Measurements from ENCODE around the gene CMYA5.
"Not testable (repeated sequence)": the region's sequence is repeated elsewhere in the genome, so short reads cannot be mapped to it uniquely, and the experiment has no call there.

Gene CMYA5

GRCh38 chr5:79689541-79690466 is at the start of gene CMYA5:
Gene CMYA5, plus strand, starts transcription at chr5:79689836. Its CDS starts 72 bp downstream, at chr5:79689908.
- DNase-seq (ENCODE audit: low spot score): no peak

GRCh38 chr5:79640571-79641055 is 49.0 kb upstream of the CMYA5 start:
- DNase-seq (ENCODE audit: low spot score): no peak

- no peak for DNase-seq (ENCODE audit: low spot score)
These were observed 48.2 kb upstream of the CMYA5 start for GRCh38 chr5:79641414-79641813.

GRCh38 chr5:79642210-79642609 is 47.4 kb upstream of the CMYA5 start:
- no peak for DNase-seq (ENCODE audit: low spot score)

- no peak for DNase-seq (ENCODE audit: low spot score)
These were observed 35.8 kb upstream of the CMYA5 start for GRCh38 chr5:79653843-79654242.

- no peak for DNase-seq (ENCODE audit: low spot score)
These were observed 26.4 kb upstream of the CMYA5 start for GRCh38 chr5:79663212-79663611.

GRCh38 chr5:79666758-79667157 is 22.9 kb upstream of the CMYA5 start:
- DNase-seq (ENCODE audit: low spot score): peak; percentile 21

GRCh38 chr5:79672392-79672791 is 17.2 kb upstream of the CMYA5 start:
- no peak for DNase-seq (ENCODE audit: low spot score)

GRCh38 chr5:79676354-79676753 is 13.3 kb upstream of the CMYA5 start:
- not testable (repeated sequence) for DNase-seq (ENCODE audit: low spot score)

- DNase-seq (ENCODE audit: low spot score): not testable (repeated sequence)
These were observed 7.5 kb upstream of the CMYA5 start for GRCh38 chr5:79682102-79682501.

- no peak for DNase-seq (ENCODE audit: low spot score)
These were observed 4.9 kb upstream of the CMYA5 start for GRCh38 chr5:79684782-79685181.

- DNase-seq (ENCODE audit: low spot score): no peak
These were observed 4.0 kb upstream of the CMYA5 start for GRCh38 chr5:79685627-79686026.

GRCh38 chr5:79686799-79687198 is 2.8 kb upstream of the CMYA5 start:
- no peak for DNase-seq (ENCODE audit: low spot score)

GRCh38 chr5:79687889-79688288 is 1.7 kb upstream of the CMYA5 start:
- no peak for DNase-seq (ENCODE audit: low spot score)

- DNase-seq (ENCODE audit: low spot score): no peak
These were observed 1.4 kb downstream of the CMYA5 start for GRCh38 chr5:79691007-79691406.

GRCh38 chr5:79692596-79692995 is 3.0 kb downstream of the CMYA5 start:
- no peak for DNase-seq (ENCODE audit: low spot score)

- DNase-seq (ENCODE audit: low spot score): no peak
These were observed 4.5 kb downstream of the CMYA5 start for GRCh38 chr5:79694183-79694582.

- no peak for DNase-seq (ENCODE audit: low spot score)
These were observed 5.0 kb downstream of the CMYA5 start for GRCh38 chr5:79694652-79695051.

GRCh38 chr5:79695526-79695925 is 5.9 kb downstream of the CMYA5 start:
- no peak for DNase-seq (ENCODE audit: low spot score)

- no peak for DNase-seq (ENCODE audit: low spot score)
These were observed 7.9 kb downstream of the CMYA5 start for GRCh38 chr5:79697222-79698170.

- no peak for DNase-seq (ENCODE audit: low spot score)
These were observed 10.2 kb downstream of the CMYA5 start for GRCh38 chr5:79699763-79700400.

All from cerebellar cortex (tissue), 1 donor.